Posterior cingulate gyrus (tissue), 11 donors: ENCODE results near the gene XYLT2.

ENCODE experiments used
- DNase-seq, 10 donors: peaks; one replicate each; pipeline versions ENCODE4 v3.0.0 to v3.0.0-alpha.2; 2020 to 2021; ENCODE audit warnings: mixed read lengths in 3 of 10
- intact Hi-C: fragments of 100-400 bp; cut with DNase I; formaldehyde crosslinking; loops from one replicate; pipeline ENCODE4 v1.15.1; 2023

The XYLT2 gene

DNA sequence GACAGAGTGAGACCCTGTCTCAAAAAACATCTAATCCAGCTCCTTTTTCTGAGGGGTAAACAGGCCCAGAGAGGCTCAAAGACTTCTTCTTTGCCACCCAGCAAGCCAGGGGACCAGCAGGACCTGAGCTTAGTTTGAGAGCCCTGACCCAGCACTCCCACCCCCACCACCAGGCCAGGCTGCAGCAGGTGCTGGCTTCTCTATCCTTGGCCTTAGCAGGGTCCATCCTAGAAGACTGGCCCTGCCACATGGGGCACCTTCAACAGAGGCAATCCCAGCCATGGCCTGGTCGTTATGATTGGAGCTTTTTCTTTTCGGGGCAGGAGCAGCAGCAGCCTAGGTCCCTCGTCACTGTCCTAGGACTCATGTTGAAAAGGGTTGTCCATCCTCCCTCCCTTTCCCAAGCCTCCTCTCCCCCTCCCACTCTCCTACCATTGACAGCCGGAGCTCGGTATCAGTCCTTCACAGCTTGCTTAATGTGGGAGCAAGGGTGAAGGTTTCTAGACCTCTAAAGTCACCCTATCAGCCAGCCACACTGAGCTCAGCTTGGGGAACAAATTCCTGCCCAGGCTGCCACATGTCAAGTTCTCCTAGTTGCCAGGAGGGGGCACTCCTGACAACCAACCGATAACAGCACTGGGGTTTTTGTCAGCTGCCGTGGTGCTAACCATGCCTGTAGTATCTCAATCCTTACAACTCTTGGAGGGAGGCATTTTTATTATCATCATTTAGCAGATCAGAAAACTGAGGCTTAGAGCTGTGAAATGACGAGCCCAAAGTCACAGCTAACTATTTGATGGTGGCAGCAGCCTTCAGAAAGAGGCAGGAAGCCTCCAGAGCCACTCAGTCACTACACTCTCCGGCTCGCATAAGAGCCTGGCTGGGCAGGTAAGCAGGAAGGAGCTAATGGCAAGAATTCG is 15.9 kb downstream of the XYLT2 start:
- peak in 8 of 10 donors; percentile 43 to 94 (median 61) for DNase-seq

DNA sequence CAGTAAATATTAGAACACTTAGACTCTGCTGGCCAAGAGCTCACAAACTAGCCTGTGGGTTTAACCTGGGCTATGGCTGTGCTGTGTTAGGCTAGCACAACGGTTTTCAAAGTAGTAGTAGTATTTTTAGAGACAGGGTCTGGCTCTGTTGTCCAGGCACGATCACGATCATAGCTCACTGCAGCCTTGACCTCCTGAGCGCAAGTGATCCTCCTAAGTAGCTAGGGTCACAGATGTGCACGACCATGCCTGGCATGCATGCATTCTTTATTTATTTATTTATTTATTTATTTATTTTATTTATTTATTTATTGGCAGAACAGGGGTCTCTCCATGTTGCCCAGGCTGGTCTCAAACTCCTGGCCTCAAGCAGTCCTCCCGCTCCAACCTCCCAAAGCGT is 16.7 kb downstream of the XYLT2 start:
- intact Hi-C loops, result loop anchor here (1.0 kb wide), 1 partner anchor 116 kb away; the partner anchor contains the start of gene RSAD1
- peak in 1 of 10 donors; percentile 46 for DNase-seq

More for the DNA sequence above, 15.9 kb downstream of the XYLT2 start:
- intact Hi-C loops, result loop anchor here (1.0 kb wide), 1 partner anchor 116 kb away; the partner anchor contains the start of gene RSAD1

DNA sequence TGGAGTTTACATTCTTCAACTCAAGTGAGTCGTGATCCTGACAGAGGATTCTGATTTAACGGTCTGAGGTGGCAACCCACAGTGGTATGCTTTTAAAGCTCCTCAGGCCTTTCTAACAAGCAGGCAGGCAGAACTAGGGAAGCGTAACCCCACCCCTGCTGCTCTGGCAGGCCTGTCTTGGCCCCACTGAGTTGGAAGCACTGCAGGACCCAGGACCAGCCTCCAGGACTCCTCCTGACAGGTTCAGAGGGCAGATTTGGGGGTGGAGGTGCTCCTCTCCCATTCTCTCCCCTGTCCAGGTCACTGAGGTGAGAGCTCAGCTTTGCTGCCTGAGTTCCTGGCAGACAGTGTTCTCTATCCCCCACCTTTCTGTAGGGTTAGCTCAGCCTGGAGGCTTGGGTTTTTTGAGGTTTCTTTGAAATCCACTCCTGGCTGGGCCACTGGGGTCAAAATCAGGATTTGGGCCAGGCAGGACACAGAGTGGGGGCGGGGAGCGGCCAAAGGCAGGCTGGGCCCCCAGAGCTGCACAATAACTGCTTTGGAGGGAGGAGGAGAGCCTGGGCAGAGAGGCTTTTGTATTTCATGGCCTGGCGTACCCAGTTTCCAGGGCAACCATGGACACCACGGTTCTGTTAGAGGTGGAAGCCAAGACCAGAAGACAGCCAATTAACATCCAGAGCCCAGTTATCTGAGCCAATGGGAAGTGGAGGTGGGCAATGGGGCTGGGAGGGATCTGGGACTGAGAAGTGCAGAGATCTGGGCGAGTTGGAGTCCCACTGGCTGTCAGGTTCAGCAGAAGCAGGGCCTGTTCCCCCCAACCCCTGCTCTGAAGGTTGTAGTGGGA is 17.5 kb downstream of the XYLT2 start:
- peak; percentile 46 to 95 (median 68) for DNase-seq
- intact Hi-C loops, result no loop called here

DNA sequence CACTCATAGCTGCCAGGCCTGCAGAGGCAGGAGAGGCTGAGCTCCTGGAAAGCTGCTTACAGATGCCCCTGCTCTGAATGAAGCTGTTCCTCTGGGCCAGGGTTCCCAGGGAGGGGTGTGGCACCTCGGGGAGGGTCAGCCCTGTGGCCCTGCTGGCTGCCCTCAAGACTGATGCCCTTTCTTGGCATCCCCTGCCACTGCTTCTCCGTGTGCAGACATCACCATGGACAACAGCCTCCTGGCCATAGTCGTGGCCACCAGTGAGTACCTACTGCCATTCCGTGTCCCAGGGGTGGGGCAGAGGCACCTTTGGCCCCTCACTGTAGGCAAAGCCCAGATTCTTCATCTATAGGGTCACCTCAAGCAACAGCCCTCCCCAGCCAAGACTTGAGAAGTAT is 18.1 kb downstream of the XYLT2 start:
- intact Hi-C loops, result no loop called here

DNA sequence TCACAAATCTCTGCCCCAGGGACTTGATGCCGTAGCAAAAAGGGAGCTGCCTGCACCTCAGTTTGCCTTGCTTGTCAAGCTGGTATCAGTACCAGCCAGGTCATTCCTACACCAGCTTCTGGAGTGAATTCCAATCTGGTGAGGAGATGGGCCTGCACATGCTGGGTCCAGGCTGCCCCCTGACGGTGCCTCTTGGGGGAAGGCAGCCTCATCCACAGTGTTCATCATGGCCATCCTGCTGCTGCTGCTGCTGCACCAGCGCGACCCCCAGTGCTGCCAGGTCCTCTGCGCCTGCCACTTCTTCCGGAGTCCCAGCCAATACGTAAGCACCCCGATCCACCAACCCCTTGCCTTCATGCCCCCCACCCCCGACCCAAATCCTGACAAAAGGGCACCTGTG is 18.8 kb downstream of the XYLT2 start:
- peak in 2 of 10 donors; percentile 53 to 58 for DNase-seq
- intact Hi-C loops, result no loop called here

More for the DNA sequence above, 18.1 kb downstream of the XYLT2 start:
- no peak for DNase-seq

DNA sequence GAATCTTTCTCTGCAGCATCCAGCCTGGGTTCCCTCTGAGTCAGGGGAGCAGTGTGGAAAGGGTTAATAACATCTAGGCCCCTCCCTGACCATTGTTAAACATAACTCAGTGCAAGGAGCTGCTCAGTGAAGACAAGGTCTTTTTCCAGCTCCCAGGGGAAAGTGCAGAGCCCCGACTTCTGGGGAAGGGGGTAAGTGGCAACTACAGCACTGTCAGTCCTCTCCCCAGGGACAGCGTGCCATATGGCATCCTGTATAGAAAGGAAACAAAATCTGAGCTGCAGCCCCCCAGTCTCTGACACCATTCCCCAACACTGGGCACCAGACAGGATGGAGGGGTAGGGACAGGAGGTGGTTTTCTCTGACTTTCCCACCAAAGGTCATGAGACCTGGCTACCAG is 19.2 kb downstream of the XYLT2 start:
- intact Hi-C loops, result no loop called here
- no peak for DNase-seq

DNA sequence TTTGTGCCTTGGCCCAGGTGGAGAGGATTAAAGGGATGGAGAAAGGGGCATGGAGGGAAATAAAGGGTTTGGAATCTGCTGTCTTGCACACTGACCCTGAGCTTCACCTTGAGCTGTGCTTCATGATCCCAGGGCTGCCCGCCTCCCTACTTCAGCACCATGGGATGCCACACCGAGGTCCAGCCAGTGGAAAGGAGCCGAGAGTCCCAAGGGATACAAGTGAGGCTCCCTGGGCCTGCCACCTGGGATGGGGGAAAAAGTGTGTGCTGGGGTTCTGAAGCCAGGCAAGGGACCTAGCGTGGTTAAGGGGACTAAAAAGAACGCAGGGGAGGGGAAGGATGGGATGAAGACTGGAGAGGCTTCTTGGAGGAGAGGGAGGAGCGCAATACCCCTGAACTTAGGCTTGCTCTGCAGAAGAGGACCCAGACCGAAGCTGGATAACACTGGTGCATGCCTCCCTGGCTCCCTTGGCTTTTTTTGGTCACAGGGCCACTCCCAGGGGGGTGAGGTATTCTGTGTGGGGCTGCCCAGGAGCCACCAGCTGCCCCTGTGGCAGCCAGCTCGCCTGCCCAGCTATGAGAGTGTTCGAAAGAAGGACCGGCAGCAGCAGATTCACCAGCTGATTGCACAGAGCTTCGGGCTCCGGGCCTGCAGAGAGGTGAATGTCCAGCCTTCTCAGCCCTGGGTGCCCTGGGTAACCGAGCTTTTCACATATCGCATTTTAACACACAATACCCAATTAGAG is 19.9 kb downstream of the XYLT2 start:
- intact Hi-C loops, result no loop called here
- peak in 1 of 10 donors; percentile 59 for DNase-seq

DNA sequence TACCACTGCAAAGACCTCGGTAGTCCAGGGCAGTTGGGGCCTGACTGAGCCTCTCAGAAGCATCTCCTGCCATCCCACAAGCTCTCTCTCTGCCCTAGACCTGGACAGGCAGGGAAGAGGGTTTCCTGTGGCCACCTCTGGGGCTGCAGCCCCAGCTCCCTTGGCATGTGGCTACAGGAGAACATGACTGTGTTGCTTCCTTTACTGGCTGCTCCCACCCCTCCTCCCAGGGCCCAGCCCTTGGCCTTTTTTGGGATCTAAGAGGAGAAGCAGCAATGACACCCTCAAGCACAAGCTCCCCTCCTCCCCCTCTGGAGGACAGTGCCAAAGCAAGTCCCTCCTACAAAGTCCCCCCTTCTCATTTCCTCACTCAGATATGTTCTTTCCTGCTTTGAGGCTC is 21.5 kb downstream of the XYLT2 start:
- peak in 2 of 10 donors; percentile 33 to 53 for DNase-seq
- intact Hi-C loops, result no loop called here

DNA sequence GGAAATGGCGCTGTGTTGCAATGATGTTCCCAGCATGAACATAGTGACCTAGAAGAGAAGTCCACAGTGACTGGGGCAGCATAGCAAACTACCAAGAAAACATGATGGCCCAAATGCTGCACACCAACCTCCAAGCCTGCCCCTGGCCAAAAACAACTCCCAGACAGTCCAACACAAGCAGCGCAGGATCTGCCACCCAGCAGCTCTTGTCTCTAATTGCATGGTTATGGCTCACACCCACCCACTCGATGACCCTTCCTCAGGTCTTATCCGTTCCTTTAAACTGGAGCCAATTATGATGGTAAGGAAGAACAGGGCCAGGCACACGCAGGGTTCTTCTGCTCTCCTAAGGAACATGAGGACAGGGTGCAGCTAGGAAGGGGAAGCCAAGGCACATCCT is 24.1 kb downstream of the XYLT2 start:
- DNase-seq, result peak in 2 of 10 donors; percentile 40 to 59
- intact Hi-C loops, result no loop called here

DNA sequence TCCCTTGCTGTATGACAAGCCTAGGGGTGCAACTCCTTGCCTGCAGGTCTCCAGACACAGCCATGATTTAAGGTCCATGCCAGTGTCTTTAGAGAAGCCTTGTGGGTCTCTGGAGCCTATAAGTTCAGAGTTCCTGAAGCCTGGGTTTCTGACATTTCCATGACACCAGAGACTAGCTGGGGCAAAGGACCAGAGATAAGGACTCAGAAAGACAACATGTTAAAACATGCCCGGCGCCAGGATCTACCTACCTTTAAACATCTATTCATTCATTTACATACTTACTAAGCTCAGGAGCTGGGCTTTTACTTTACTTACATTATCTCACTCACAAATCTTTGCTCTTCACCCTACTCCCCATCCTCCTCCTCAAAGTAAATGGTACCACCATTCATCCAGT is 25.6 kb downstream of the XYLT2 start:
- DNase-seq, result no peak
- intact Hi-C loops, result no loop called here

DNA sequence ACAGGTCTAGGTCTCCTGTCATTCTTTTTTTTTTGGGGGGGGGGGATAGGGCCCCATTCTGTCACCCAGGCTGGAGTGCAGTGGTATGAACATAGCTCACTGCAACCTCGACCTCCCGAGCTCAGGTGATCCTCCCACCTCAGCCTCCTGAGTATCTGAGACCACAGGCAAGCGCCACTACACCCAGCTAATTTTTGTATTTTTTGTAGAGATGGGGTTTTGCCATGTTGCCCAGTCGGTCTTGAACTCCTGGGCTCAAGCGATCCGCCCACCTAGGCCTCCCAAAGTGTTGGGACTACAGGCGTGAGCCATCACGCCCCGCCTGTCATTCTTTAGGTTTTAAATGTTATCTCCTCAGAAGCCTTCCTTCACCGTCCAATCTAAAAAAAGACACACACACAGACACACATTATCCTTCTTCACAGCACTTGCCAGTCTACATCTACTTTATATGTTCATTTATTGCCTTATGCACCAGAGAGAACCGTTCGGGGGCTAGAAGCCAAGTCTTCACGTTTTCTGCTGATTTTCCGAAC is 26.4 kb downstream of the XYLT2 start:
- intact Hi-C loops, result no loop called here
- DNase-seq, result no peak

DNA sequence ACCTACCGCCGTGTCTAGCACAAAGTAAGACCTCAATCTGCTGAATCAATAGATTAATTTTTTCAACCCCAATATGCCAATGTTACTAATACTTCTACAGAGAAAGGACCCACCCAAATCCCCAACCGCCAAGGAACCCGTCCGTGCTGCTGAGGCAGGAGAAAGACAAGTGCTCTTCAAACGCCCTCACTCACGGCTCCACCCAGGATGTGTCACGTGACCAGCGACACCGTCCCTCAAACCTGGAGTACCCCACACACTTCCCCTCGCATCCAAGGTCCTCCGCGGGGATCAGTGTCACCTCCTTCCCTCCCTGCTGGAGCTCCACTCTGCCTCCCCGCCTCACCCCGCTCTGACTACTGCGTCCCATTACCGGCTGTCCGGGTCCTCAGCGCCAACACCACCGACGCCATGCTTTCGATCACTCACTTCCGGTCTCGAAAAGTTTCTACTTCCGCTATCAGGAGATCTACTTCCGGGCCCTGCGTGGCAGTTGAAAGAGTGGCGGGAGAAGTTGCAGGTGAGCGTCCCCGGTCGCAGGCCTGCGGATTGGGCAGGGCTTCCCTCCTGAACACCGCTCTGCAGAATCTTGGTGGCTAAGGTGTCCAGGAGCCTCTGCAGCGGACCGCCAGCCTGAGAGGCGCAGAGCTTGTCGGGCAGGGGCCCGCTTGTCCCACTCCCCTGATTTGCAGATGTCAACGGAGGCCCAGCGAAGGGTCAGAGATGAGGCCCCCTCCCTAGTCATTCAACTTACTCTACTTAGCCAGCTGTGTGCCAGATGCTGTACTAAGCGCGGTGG is 27.0 kb downstream of the XYLT2 start, which contains the start of the genes EME1 and MRPL27:
Gene EME1 (plus strand): TSS at position 472 of the 799 bp plus-strand sequence. CDS start 1,980 bp downstream, outside the sequence.
Gene MRPL27 (minus strand): TSS at position 427 of the 799 bp plus-strand sequence. CDS start 14 bp downstream, at position 413.
- DNase-seq, result peak; percentile 81 to 97 (median 88)
- intact Hi-C loops, result no loop called here

DNA sequence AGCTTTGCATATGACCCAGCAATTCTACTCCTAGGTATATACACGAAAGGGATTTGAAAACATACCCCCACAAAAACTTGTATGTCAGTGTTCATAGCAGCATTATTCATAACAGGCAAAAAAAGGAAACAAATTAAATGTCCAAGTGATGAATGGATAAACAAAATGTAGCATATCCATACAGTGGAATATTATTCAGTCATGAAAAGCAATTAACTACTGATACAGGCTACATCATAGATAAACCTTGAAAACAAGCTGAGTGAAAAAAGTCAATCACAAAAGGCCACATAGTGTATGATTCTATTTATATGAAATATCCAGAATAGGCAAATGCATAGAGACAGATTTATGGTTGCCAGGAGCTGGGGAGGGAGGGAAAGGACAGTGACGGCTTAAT is 27.8 kb downstream of the XYLT2 start:
- intact Hi-C loops, result no loop called here
- no peak for DNase-seq

DNA sequence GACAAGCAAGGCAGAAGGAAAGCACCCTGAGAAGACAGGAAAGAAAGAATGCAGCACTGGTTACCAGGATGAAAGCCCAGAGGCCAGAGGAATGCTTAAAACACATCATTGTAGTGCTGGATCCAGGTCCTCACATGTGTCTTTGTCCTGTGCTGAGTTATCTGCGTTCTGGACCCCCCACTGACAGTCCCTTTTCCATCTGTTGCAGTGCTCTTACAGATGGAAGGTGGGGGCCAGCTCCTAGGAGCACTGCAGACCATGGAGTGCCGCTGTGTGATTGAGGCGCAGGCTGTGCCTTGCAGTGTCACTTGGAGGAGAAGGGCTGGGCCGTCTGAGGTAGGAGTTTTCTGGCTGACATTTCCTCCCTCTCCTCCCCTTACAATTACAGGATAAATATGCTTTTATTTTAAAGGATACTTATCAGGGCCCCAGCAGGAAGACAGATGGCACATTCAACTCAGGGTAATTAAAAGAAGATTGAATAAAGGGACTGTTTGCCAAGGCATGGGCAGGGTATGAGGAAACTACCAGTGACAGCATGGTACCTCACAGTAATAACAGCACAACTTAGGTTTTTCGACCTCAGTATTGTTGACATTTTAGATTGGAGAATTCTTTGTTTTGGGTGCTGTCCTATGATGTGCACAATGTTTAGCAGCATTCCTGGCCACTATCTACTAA is 30.1 kb downstream of the XYLT2 start:
- no peak for DNase-seq
- intact Hi-C loops, result no loop called here

DNA sequence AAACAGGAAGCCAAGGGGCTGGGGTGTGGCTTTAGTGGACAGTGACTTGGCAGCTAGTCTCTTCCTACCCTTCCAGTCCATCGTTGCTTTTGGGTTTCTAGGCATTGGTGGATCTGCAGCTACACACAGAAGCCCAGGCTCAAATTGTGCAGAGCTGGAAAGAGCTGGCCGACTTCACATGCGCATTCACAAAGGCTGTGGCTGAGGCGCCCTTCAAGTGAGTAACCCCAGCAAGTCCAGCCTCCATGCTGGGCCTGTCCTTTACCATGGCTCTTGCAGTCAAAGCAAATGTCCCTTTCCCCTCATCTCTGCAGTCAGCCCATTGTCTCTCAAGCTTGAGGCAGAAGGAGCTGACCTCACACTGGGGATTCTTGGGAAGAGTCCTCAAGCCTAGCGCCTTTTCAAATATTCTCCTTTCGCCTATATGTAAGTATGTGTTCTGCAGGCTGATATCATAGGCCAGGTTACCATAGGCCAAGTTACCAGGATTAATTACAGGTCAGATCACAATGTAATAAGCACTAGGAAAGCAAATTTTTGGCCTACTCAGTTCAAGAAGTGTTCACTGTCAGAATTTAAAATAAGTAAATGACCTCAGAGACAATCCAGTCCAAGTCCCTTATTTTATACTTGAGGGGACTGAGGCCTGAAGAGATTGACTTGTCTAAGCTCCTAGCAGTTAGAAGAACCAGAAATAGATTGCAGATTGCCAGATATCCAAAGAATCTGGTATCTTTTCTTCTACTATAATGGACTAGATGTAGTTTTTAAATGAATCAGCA is 33.6 kb downstream of the XYLT2 start:
- intact Hi-C loops, result no loop called here

DNA sequence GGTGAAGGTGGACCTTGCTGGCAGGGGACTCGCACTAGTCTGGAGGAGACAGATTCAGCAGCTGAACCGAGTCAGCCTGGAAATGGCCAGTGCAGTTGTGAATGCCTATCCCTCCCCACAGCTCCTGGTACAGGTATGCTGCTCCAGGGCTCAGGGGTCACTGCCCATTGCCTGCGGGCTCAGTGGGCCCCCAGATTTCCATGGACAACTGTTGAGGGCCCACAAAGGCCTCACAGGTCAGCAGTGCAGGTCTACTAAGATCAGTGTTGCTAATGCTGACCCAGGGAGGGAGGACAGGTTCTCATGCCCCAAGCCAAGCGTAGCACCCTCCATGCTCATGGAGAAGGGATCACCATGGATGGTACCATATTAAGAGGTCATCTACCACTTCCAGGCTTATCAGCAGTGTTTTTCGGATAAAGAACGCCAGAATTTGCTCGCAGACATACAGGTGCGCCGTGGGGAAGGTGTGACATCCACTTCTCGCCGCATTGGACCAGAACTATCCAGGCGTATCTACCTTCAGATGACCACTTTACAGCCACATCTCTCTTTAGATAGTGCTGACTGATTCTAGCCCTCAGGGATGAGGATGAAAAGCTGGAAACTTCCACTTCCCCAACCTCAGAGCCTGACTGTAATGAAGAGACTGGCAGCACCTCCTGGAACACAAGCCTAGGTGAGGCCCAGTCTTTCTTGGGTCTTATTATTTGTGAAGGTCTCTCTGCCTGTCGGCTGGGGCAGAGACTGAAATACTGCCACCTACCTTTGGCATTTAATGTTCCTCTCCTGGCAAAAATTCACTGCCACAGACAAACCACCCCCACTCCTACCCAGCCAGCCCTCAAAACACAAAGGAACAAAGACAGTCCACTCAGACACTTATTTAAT is 34.7 kb downstream of the XYLT2 start:
- intact Hi-C loops, result no loop called here
- no peak for DNase-seq

More for the DNA sequence above, 33.6 kb downstream of the XYLT2 start:
- DNase-seq, result no peak
